SK-N-SH (cell line): ENCODE data around the gene STON2. TPM values are rescaled to one million over a fixed set of nuclear protein-coding genes. Genes with fewer than 3 reads are reported as not detected.

Experiments used
- CTCF ChIA-PET: fragments of 300-600, 350-600 bp; formaldehyde crosslinking; extraction: SDS; loops from one replicate; lab custom pipeline; 2021; lab: Yijun Ruan, JAX
- POLR2A ChIA-PET: fragments of 350-600 bp; sonication (Branson Sonifier 250); formaldehyde crosslinking; extraction: SDS; loops from one replicate; lab custom pipeline; 2020; ENCODE audit warnings: antibody characterized with exemption, inconsistent platforms; lab: Yijun Ruan, JAX
- DNase-seq: peaks from one replicate; pipeline ENCODE4 v3.0.0; 2012
- H2AFZ ChIP-seq: fragments of 200-600 bp; sonication (generic); 2 replicates; pipeline ENCODE4 v1.8.1; 2016; ENCODE audit warnings: antibody characterized with exemption, mild to moderate bottlenecking, low read depth
- H3F3A ChIP-seq: fragments of 200-600 bp; sonication (generic); replicated peaks from 2 replicates; pipeline ENCODE3; 2016; ENCODE audit warnings: antibody characterized with exemption, mild to moderate bottlenecking; ENCODE audit not compliant: insufficient read depth
- H3K27ac ChIP-seq, 2 experiments: fragments of 200-500 bp in 1 of 2; fragments of 200-600 bp in 1 of 2; sonication (Bioruptor generic) in 1 of 2; sonication (generic), shearing (Covaris generic) in 1 of 2; 2 replicates each; pipeline versions ENCODE4 v1.5.1 to v1.6.1; 2014 to 2016; ENCODE audit warnings: low read depth in 2 of 2, inconsistent platforms in 1 of 2, low read length in 1 of 2, mild to moderate bottlenecking in 1 of 2, mixed read lengths in 1 of 2
- H3K27me3 ChIP-seq: fragments of 200-600 bp; sonication (generic), shearing (Covaris generic); 2 replicates; pipeline ENCODE4 v1.6.1; 2016; ENCODE audit warnings: mixed run types; ENCODE audit not compliant: insufficient read depth
- H3K36me3 ChIP-seq, 2 experiments: fragments of 200-500 bp in 1 of 2; fragments of 200-600 bp in 1 of 2; sonication (Bioruptor generic) in 1 of 2; sonication (generic) in 1 of 2; replicated peaks in 1 of 2; 2 replicates each; pipeline versions ENCODE3 to v1.5.1; 2014 to 2016; ENCODE audit warnings: low read length in 1 of 2, mild to moderate bottlenecking in 1 of 2; ENCODE audit not compliant: insufficient read depth in 2 of 2, control insufficient read depth in 1 of 2
- H3K4me1 ChIP-seq, 2 experiments: fragments of 200-500 bp in 1 of 2; fragments of 200-600 bp in 1 of 2; sonication (Bioruptor generic) in 1 of 2; sonication (generic), shearing (Covaris generic) in 1 of 2; 2 replicates each; pipeline versions ENCODE4 v1.5.1 to v1.6.1; 2014 to 2016; ENCODE audit warnings: low read depth in 1 of 2, low read length in 1 of 2, mixed run types in 1 of 2; ENCODE audit not compliant: insufficient read depth in 2 of 2, control insufficient read depth in 1 of 2
- H3K4me2 ChIP-seq: fragments of 200-600 bp; sonication (generic), shearing (Covaris generic); 2 replicates; pipeline ENCODE4 v1.6.1; 2017; ENCODE audit warnings: mixed run types
- H3K4me3 ChIP-seq, 2 experiments: fragments of 200-500 bp in 1 of 2; fragments of 200-600 bp in 1 of 2; sonication (Bioruptor generic) in 1 of 2; sonication (generic), shearing (Covaris generic) in 1 of 2; 2 replicates each; pipeline versions ENCODE4 v1.5.1 to v1.8.1; 2014 to 2016; ENCODE audit warnings: low read depth in 2 of 2, inconsistent platforms in 1 of 2, low read length in 1 of 2, mild to moderate bottlenecking in 1 of 2, mixed read lengths in 1 of 2, moderate library complexity in 1 of 2
- H3K79me2 ChIP-seq: fragments of 200-600 bp; sonication (generic); 2 replicates; pipeline ENCODE4 v1.8.1; 2017; ENCODE audit warnings: mild to moderate bottlenecking; ENCODE audit not compliant: insufficient read depth
- H3K9ac ChIP-seq: fragments of 200-600 bp; sonication (generic); 2 replicates; pipeline ENCODE4 v1.6.1; 2017; ENCODE audit warnings: mixed run types
- H3K9me2 ChIP-seq: fragments of 200-600 bp; sonication (generic); 2 replicates; pipeline ENCODE4 v1.6.1; 2017; ENCODE audit warnings: mixed run types
- H3K9me3 ChIP-seq: fragments of 200-600 bp; sonication (generic); 2 replicates; pipeline ENCODE4 v1.6.1; 2017; ENCODE audit warnings: mixed run types, mild to moderate bottlenecking, moderate library complexity
- H4K20me1 ChIP-seq: fragments of 200-600 bp; sonication (generic); 2 replicates; pipeline ENCODE4 v1.6.1; 2017; ENCODE audit warnings: mild to moderate bottlenecking, mixed run types; ENCODE audit not compliant: insufficient read depth
- CHD2 ChIP-seq: fragments of 150-350 bp; IDR thresholded peaks from 2 replicates; pipeline ENCODE4 v1.6.1; 2018; ENCODE audit warnings: low read length; ENCODE audit not compliant: partially characterized antibody
- ELF1 ChIP-seq: IDR thresholded peaks from 2 replicates; pipeline ENCODE4 v1.4.0; 2012
- EP300 ChIP-seq, 2 experiments: IDR thresholded peaks; 2 replicates each; pipeline versions ENCODE4 v1.4.0 to v1.6.1; 2012; ENCODE audit warnings: borderline replicate concordance in 1 of 2, low read depth in 1 of 2, low read length in 1 of 2
- FOSL2 ChIP-seq: IDR thresholded peaks from 2 replicates; pipeline ENCODE4 v1.4.0; 2012; ENCODE audit warnings: low read depth, mild to moderate bottlenecking, moderate library complexity, borderline replicate concordance
- GABPA ChIP-seq: IDR thresholded peaks from 2 replicates; pipeline ENCODE4 v1.4.0; 2012; ENCODE audit warnings: low read depth, mild to moderate bottlenecking
- GATA2 ChIP-seq: sonication (generic); formaldehyde crosslinking; IDR thresholded peaks from 2 replicates; pipeline ENCODE4 v1.5.0; 2020; ENCODE audit warnings: mild to moderate bottlenecking, missing genetic modification reagents
- JUND ChIP-seq: IDR thresholded peaks from 2 replicates; pipeline ENCODE4 v1.4.0; 2012
- MAX ChIP-seq: IDR thresholded peaks from 2 replicates; pipeline ENCODE4 v1.4.0; 2012; ENCODE audit warnings: low read depth
- MEF2A ChIP-seq: IDR thresholded peaks from 2 replicates; pipeline ENCODE4 v1.4.0; 2012; ENCODE audit warnings: low read depth, borderline replicate concordance
- NFIC ChIP-seq: IDR thresholded peaks from 2 replicates; pipeline ENCODE4 v1.4.0; 2012; ENCODE audit warnings: borderline replicate concordance
- RAD21 ChIP-seq: IDR thresholded peaks from 2 replicates; pipeline ENCODE4 v1.6.1; 2012; ENCODE audit warnings: mild to moderate bottlenecking, low read length
- RCOR1 ChIP-seq: fragments of 150-350 bp; IDR thresholded peaks from 2 replicates; pipeline ENCODE4 v1.6.1; 2017; ENCODE audit warnings: antibody characterized with exemption, low read length
- RFX5 ChIP-seq: IDR thresholded peaks from 2 replicates; pipeline ENCODE4 v1.6.1; 2012; ENCODE audit warnings: mild to moderate bottlenecking, improper control_type of control experiment, low read length
- TCF12 ChIP-seq: IDR thresholded peaks from 2 replicates; pipeline ENCODE4 v1.4.0; 2012
- TEAD4 ChIP-seq: IDR thresholded peaks from 2 replicates; pipeline ENCODE4 v1.4.0; 2012; ENCODE audit warnings: mild to moderate bottlenecking, borderline replicate concordance; ENCODE audit not compliant: insufficient read depth
- WGBS: methylation state at CpG from one replicate; pipeline ENCODE4 v1.1.6; 2017; ENCODE audit warnings: low lambda C conversion rate; 5-methylcytosine and 5-hydroxymethylcytosine counted together
- polyA plus RNA-seq, 3 experiments: library from polyadenylated mRNA; depleted of rRNA; stranded (reverse); fragments of >200 nt; gene quantifications; 2 replicates each; pipeline ENCODE4 v1.2.3, GENCODE V29; 2012
- TF ChIP-seq, protein P1 (sequence below): fragments of 150-350 bp; IDR thresholded peaks from 2 replicates; pipeline ENCODE4 v1.6.1; 2016; ENCODE audit warnings: mild to moderate bottlenecking, low read depth, low read length
- TF ChIP-seq, protein P2 (sequence below): IDR thresholded peaks from 2 replicates; pipeline ENCODE4 v1.4.0; 2012; ENCODE audit warnings: low read depth, borderline replicate concordance

The STON2 gene
- polyA plus RNA-seq, 1 of the 3 experiments (the other 2 are of a cell fraction): not detected

DNA sequence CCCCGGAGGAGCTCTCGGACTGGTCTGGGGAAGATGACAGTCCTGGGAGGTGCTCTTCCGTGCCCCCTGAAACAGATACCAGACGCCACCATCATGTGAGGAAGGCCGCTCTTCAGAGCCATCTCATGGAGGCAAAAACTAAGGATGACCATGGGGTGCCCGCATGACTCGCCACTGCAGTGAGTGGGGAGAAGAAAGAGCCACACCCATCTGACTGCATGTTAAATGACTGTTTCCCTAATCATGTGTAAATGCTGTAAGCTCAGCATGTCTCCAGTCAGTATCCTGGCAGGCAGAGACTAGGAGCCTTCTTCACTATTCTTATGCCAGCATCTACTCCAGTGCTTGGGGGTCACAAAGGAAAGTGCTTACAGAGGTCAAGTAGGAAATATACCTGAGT is 4.0 kb downstream of the STON2 start:
- Histone ChIP-seq H3K9me3 (no peaks in the 10 kb centered on the region), H4K20me1 (no peaks in the 10 kb centered on the region), H3K27ac (no peak overlapping the region), H3K27me3 (no peaks in the 10 kb centered on the region), H3K9ac (no peak overlapping the region), H3K4me3 (no peak overlapping the region), H3K4me2 (no peak overlapping the region), H3K4me1 (peaks cover 0 to 5% of the 10 kb centered on the region in 2 experiments; a peak in 1 of 4 replicates), H3K36me3 (no peaks in the 10 kb centered on the region), H3F3A (no peaks in the 10 kb centered on the region), H3K79me2 (no peaks in the 10 kb centered on the region), H3K9me2 (no peaks in the 10 kb centered on the region), H2AFZ (no peak overlapping the region)
- ChIA-PET CTCF (no interaction called here), POLR2A (no interaction called here)
- no peak for TF ChIP-seq EP300 (IDR thresholded peaks at IDR 0.05; ENCODE audit: borderline replicate concordance in 1 of 2, low read depth in 1 of 2, low read length in 1 of 2)
- no peak for DNase-seq
- WGBS: 68% methylated on average over 7 of the region's 7 CpGs

DNA sequence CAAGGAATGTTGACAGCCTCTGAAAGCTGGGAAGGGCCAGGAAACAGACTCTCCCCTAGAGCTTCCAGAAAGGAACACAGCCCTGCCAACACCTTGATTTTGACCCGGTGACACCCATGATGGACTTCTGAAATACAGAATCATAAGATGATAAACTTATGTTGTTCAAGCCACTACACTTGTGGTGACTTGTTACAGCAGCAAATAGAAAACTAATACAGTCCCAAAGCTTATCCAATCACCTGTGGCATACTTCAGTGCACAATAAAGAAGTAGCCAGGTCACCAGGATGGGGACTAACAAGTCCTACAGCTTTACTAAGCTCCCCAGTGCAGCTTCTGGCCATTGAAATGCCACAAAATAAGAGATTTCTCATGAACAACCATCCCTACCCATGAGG is 5.4 kb downstream of the STON2 start:
- CTCF ChIA-PET: no interaction called here
- Histone ChIP-seq H3K27ac (no peak overlapping the region), H3K36me3 (no peaks in the 10 kb centered on the region), H4K20me1 (no peaks in the 10 kb centered on the region), H3K27me3 (no peaks in the 10 kb centered on the region), H3K79me2 (no peaks in the 10 kb centered on the region), H3K9me3 (no peaks in the 10 kb centered on the region), H2AFZ (no peak overlapping the region), H3K4me3 (no peak overlapping the region), H3K9me2 (no peaks in the 10 kb centered on the region), H3F3A (no peaks in the 10 kb centered on the region), H3K4me2 (no peak overlapping the region), H3K9ac (no peak overlapping the region), H3K4me1 (peaks cover 0 to 5% of the 10 kb centered on the region in 2 experiments; a peak in 1 of 4 replicates)
- DNase-seq: no peak
- 17% methylated on average over 1 of the region's 1 CpG for WGBS
- no peak for TF ChIP-seq FOSL2
- POLR2A ChIA-PET: no interaction called here

GRCh38 chr14:81392976-81393643 is 7.0 kb downstream of the STON2 start:
- Histone ChIP-seq H4K20me1 (no peaks in the 10 kb centered on the region), H3K9me3 (no peaks in the 10 kb centered on the region), H3K4me1 (no peaks in the 10 kb centered on the region; a peak in 1 of 4 replicates), H3K4me3 (no peak overlapping the region), H3K9ac (no peak overlapping the region), H3K36me3 (no peaks in the 10 kb centered on the region), H3K27me3 (no peaks in the 10 kb centered on the region), H3K9me2 (no peaks in the 10 kb centered on the region), H3K4me2 (no peak overlapping the region), H3K27ac (no peak overlapping the region), H2AFZ (no peak overlapping the region), H3F3A (no peaks in the 10 kb centered on the region), H3K79me2 (no peaks in the 10 kb centered on the region)
- ChIA-PET CTCF (no interaction called here), POLR2A (no interaction called here)
- DNase-seq: no peak
- 47% methylated on average over 6 of the region's 6 CpGs for WGBS
- TF ChIP-seq MEF2A (no peak), GABPA (no peak)
- TF ChIP-seq, all 33 proteins: peak for 0

GRCh38 chr14:81392052-81392451 is 8.1 kb downstream of the STON2 start:
- Histone ChIP-seq H3K9ac (no peak overlapping the region), H3K4me3 (no peak overlapping the region), H3K4me1 (no peaks in the 10 kb centered on the region), H4K20me1 (no peaks in the 10 kb centered on the region), H3K9me3 (no peaks in the 10 kb centered on the region), H3K79me2 (no peaks in the 10 kb centered on the region), H2AFZ (no peak overlapping the region), H3F3A (no peaks in the 10 kb centered on the region), H3K4me2 (no peak overlapping the region), H3K27me3 (no peaks in the 10 kb centered on the region), H3K36me3 (no peaks in the 10 kb centered on the region), H3K9me2 (no peaks in the 10 kb centered on the region), H3K27ac (no peak overlapping the region)
- no peak for DNase-seq
- ChIA-PET CTCF (no interaction called here), POLR2A (no interaction called here)
- 61% methylated on average over 5 of the region's 5 CpGs for WGBS
- TF ChIP-seq JUND (no peak), ELF1 (no peak), RAD21 (no peak), RFX5 (no peak), TEAD4 (no peak), TCF12 (no peak), NFIC (no peak), CHD2 (no peak), RCOR1 (no peak), MAX (no peak), GATA2 (CRISPR knock-in tag) (no peak), GABPA (no peak)
- TF ChIP-seq, protein P1, sequence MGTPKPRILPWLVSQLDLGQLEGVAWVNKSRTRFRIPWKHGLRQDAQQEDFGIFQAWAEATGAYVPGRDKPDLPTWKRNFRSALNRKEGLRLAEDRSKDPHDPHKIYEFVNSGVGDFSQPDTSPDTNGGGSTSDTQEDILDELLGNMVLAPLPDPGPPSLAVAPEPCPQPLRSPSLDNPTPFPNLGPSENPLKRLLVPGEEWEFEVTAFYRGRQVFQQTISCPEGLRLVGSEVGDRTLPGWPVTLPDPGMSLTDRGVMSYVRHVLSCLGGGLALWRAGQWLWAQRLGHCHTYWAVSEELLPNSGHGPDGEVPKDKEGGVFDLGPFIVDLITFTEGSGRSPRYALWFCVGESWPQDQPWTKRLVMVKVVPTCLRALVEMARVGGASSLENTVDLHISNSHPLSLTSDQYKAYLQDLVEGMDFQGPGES: no peak
- TF ChIP-seq, protein P2, sequence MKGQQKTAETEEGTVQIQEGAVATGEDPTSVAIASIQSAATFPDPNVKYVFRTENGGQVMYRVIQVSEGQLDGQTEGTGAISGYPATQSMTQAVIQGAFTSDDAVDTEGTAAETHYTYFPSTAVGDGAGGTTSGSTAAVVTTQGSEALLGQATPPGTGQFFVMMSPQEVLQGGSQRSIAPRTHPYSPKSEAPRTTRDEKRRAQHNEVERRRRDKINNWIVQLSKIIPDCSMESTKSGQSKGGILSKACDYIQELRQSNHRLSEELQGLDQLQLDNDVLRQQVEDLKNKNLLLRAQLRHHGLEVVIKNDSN: no peak
